MM.1S (cell line): ENCODE data around the gene TSPAN9.

Experiments
- DNase-seq: peaks from one replicate; pipeline ENCODE4 v3.0.0-alpha.2; 2015
- H2AFZ ChIP-seq: fragments of 300-600 bp; sonication (generic); 2 replicates; pipeline ENCODE4 v1.6.0; 2016; ENCODE audit warnings: antibody characterized with exemption, low read length
- H3F3A ChIP-seq: fragments of 300-600 bp; sonication (generic); 2 replicates; pipeline ENCODE4 v1.6.1; 2016; ENCODE audit warnings: mild to moderate bottlenecking, antibody characterized with exemption, low read length, moderate library complexity, mixed read lengths; ENCODE audit not compliant: insufficient read depth
- H3K27ac ChIP-seq: fragments of 300-600 bp; sonication (generic); 2 replicates; pipeline ENCODE4 v1.5.1; 2016; ENCODE audit warnings: mild to moderate bottlenecking, low read length
- H3K27me3 ChIP-seq: fragments of 300-600 bp; sonication (generic); replicated peaks from 2 replicates; pipeline ENCODE4 v1.6.0; 2016; ENCODE audit warnings: low read length; ENCODE audit not compliant: insufficient read depth
- H3K36me3 ChIP-seq: fragments of 300-600 bp; sonication (generic); replicated peaks from 2 replicates; pipeline ENCODE4 v1.6.1; 2016; ENCODE audit warnings: mild to moderate bottlenecking, low read length, mixed read lengths; ENCODE audit not compliant: insufficient read depth
- H3K4me1 ChIP-seq: fragments of 300-600 bp; sonication (generic); 2 replicates; pipeline ENCODE4 v1.6.1; 2016; ENCODE audit warnings: low read length, mixed read lengths
- H3K4me2 ChIP-seq: fragments of 300-600 bp; sonication (generic); 2 replicates; pipeline ENCODE4 v1.6.0; 2016; ENCODE audit warnings: low read depth, low read length
- H3K4me3 ChIP-seq: fragments of 300-600 bp; sonication (generic); 2 replicates; pipeline ENCODE4 v1.5.1; 2016; ENCODE audit warnings: low read length, mixed read lengths
- H3K79me2 ChIP-seq: fragments of 300-600 bp; sonication (generic); 2 replicates; pipeline ENCODE4 v1.6.1; 2016; ENCODE audit warnings: mixed run types, low read length, mixed read lengths
- H3K9ac ChIP-seq: fragments of 300-600 bp; sonication (generic); 2 replicates; pipeline ENCODE4 v1.6.1; 2016; ENCODE audit warnings: low read length, mixed read lengths
- H3K9me2 ChIP-seq: fragments of 300-600 bp; sonication (generic); replicated peaks from 2 replicates; pipeline ENCODE4 v1.6.1; 2016; ENCODE audit warnings: mild to moderate bottlenecking, low read length, mixed read lengths; ENCODE audit not compliant: insufficient read depth
- H3K9me3 ChIP-seq: fragments of 300-600 bp; sonication (generic); replicated peaks from 2 replicates; pipeline ENCODE4 v1.6.1; 2016; ENCODE audit warnings: mild to moderate bottlenecking, low read length, mixed read lengths; ENCODE audit not compliant: insufficient read depth
- H4K20me1 ChIP-seq: fragments of 300-600 bp; sonication (generic); 2 replicates; pipeline ENCODE4 v1.6.1; 2016; ENCODE audit warnings: mild to moderate bottlenecking, low read length, moderate library complexity, mixed read lengths; ENCODE audit not compliant: insufficient read depth
- CTCF ChIP-seq: fragments of 300-600 bp; sonication (generic); IDR thresholded peaks from 2 replicates; pipeline ENCODE4 v1.5.1; 2016; ENCODE audit warnings: antibody characterized with exemption, low read length, mixed read lengths
- EZH2 ChIP-seq: fragments of 300-600 bp; sonication (generic); optimal IDR thresholded peaks from 2 replicates; pipeline ENCODE3; 2017; ENCODE audit warnings: low read depth, mild to moderate bottlenecking, antibody characterized with exemption, low read length, mixed read lengths
- EZH2phosphoT487 ChIP-seq: fragments of 300-600 bp; sonication (generic); IDR thresholded peaks from 2 replicates; pipeline ENCODE4 v1.6.1; 2018; ENCODE audit warnings: antibody characterized with exemption, low read length

TSPAN9 gene

GRCh38 chr12:3317481-3317815, 240.3 kb downstream of the TSPAN9 start:
- Histone ChIP-seq H3K9me2 (no peaks in the 10 kb centered on the region), H3K4me2 (no peak overlapping the region), H3K27ac (no peak overlapping the region), H3K27me3 (peaks cover 98% of the 10 kb centered on the region), H3K9ac (no peak overlapping the region), H2AFZ (no peak overlapping the region), H3F3A (no peaks in the 10 kb centered on the region), H3K4me3 (no peak overlapping the region), H3K36me3 (no peaks in the 10 kb centered on the region), H3K9me3 (no peaks in the 10 kb centered on the region), H3K4me1 (no peaks in the 10 kb centered on the region), H3K79me2 (no peaks in the 10 kb centered on the region), H4K20me1 (no peaks in the 10 kb centered on the region)
- TF ChIP-seq CTCF: no peak
- TF ChIP-seq EZH2phosphoT487: no peak
- no peak for TF ChIP-seq EZH2
- no peak for DNase-seq

GRCh38 chr12:3317841-3318501, 240.8 kb downstream of the TSPAN9 start:
- DNase-seq: no peak
- TF ChIP-seq EZH2phosphoT487 (no peak), CTCF (no peak), EZH2 (no peak)
- Histone ChIP-seq H3K9me3 (no peaks in the 10 kb centered on the region), H3K4me3 (no peak overlapping the region), H3K4me1 (no peaks in the 10 kb centered on the region), H3K27me3 (peaks cover 98% of the 10 kb centered on the region), H3K79me2 (no peaks in the 10 kb centered on the region), H3K9ac (no peak overlapping the region), H3K36me3 (no peaks in the 10 kb centered on the region), H4K20me1 (no peaks in the 10 kb centered on the region), H3K9me2 (no peaks in the 10 kb centered on the region), H3K27ac (no peak overlapping the region), H3F3A (no peaks in the 10 kb centered on the region), H3K4me2 (no peak overlapping the region), H2AFZ (no peak overlapping the region)

- no peak for DNase-seq
- Histone ChIP-seq H2AFZ (no peak overlapping the region), H4K20me1 (no peaks in the 10 kb centered on the region), H3K79me2 (no peaks in the 10 kb centered on the region), H3K4me2 (no peak overlapping the region), H3K4me1 (no peaks in the 10 kb centered on the region), H3K4me3 (no peak overlapping the region), H3K27me3 (peaks cover 97% of the 10 kb centered on the region), H3K9me3 (no peaks in the 10 kb centered on the region), H3K9me2 (no peaks in the 10 kb centered on the region), H3K9ac (no peak overlapping the region), H3F3A (no peaks in the 10 kb centered on the region), H3K27ac (no peak overlapping the region), H3K36me3 (no peaks in the 10 kb centered on the region)
- TF ChIP-seq CTCF (no peak; the same call in 1 of the 2 replicates), EZH2 (no peak), EZH2phosphoT487 (no peak)
These were observed 242.7 kb downstream of the TSPAN9 start for GRCh38 chr12:3319723-3320492.
